Activated naive CD8-positive, alpha-beta T cell (primary cell): ENCODE measurements around the gene PI4KA.

Experiments used
- H3K27ac Mint-ChIP-seq: one replicate; pipeline ENCODE4 v1.8.0; 2021; ENCODE audit warnings: mixed read lengths
- H3K27me3 Mint-ChIP-seq: one replicate; pipeline ENCODE4 v1.8.0; 2021; ENCODE audit warnings: mixed read lengths
- H3K36me3 Mint-ChIP-seq: one replicate; pipeline ENCODE4 v1.8.0; 2021; ENCODE audit warnings: mixed read lengths
- H3K4me1 Mint-ChIP-seq: one replicate; pipeline ENCODE4 v1.8.0; 2021; ENCODE audit warnings: low read depth, mixed read lengths
- H3K4me3 Mint-ChIP-seq: one replicate; pipeline ENCODE4 v1.8.0; 2021; ENCODE audit warnings: mild to moderate bottlenecking, mixed read lengths
- H3K9me3 Mint-ChIP-seq: one replicate; pipeline ENCODE4 v1.8.0; 2021; ENCODE audit warnings: low read depth, mixed read lengths

The PI4KA gene

DNA sequence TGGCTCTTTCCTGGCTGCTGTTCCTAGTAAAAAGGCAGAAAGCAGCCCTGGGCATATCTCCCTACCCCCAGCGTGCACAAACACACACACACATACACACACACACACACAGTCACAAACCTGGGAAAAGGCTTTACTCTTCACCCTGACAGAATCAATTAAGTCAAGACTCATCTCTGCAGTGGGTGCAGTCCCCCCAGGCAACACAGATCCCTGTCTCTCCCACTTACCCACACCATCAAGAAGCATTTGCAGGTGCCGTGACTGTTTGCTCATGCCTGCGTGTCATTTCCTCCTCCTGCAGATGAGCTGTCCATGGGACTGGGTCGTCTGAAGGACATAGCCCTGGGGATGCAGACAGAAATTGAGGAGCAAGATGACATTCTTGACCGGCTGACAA lies 28.8 kb upstream of the PI4KA start:
- no peaks in the 10 kb centered on the region for H3K27me3 Mint-ChIP-seq
- no peak overlapping the region for H3K27ac Mint-ChIP-seq
- no peaks in the 10 kb centered on the region for H3K9me3 Mint-ChIP-seq
- H3K4me1 Mint-ChIP-seq = no peaks in the 10 kb centered on the region
- no peaks in the 10 kb centered on the region for H3K36me3 Mint-ChIP-seq
- no peak overlapping the region for H3K4me3 Mint-ChIP-seq

DNA sequence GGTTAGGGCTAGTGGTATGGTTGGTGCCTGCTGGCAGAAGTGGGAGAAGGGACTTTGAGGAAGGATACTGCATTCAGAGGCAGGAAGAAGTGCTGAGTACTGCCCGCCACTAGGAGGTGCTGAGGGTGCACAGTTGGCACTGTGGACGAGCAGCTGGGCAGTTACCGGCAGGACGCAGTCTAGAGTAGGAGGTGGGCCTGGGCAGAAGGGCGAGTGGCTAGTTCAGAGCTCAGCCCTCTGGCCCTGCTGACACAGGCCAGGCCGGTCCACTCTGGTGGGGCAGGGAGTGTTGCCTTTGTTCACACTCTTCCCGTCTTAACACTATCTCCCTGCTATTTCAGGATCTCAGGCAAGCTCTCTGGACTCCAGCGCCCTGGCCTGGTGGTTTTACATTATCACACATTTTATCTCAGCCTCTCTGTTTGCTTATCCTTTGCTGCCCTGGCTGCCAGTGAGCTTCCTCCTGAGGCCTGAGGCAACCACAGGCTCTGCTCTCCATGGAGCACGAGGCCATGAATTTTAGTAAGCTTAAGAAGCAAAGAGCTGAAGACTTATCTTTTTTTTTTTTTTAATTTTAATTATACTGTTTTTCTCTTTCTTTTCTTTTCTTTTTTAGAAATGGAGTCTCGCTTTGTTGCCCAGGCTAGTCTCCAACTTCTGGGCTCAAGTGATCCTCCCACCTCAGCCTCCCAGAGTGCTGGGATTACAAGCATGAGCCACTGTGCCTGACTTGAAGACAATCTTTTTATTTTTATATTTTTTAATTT lies 27.1 kb upstream of the PI4KA start:
- no peak overlapping the region for H3K4me3 Mint-ChIP-seq
- H3K27ac Mint-ChIP-seq = peak overlapping the region; percentile 54
- H3K27me3 Mint-ChIP-seq = no peaks in the 10 kb centered on the region
- no peaks in the 10 kb centered on the region for H3K4me1 Mint-ChIP-seq
- H3K9me3 Mint-ChIP-seq = no peaks in the 10 kb centered on the region
- no peaks in the 10 kb centered on the region for H3K36me3 Mint-ChIP-seq

DNA sequence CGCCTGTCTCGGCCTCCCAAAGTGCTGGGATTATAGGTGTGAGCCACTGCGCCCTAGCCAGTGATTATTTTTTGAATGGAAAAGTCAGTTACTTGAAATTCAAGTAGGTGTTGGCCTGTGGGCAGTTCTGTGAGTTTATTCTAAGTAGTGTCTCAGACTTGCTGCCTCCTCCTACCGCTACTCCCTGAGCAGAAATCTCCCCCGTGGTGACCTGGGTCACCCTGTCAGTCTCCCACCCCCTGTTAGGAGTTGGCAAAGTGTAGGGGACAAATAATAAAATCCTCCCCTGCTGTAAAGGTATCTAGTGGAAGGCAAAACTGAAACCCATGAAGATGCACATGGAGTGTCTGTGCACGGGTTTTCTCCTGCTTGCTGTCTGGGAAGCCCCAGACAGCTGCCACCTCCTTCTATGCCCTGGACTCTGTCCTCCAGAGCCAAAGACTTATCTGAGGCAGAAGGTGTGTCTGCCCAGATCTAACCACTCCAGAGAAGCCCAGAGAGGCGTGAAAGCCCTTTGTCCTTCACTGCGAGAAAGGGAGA lies 26.5 kb upstream of the PI4KA start:
- Mint-ChIP-seq H3K36me3 (no peaks in the 10 kb centered on the region), H3K9me3 (no peaks in the 10 kb centered on the region), H3K4me1 (no peaks in the 10 kb centered on the region), H3K27me3 (no peaks in the 10 kb centered on the region), H3K27ac (peak overlapping the region; percentile 54), H3K4me3 (no peak overlapping the region)

DNA sequence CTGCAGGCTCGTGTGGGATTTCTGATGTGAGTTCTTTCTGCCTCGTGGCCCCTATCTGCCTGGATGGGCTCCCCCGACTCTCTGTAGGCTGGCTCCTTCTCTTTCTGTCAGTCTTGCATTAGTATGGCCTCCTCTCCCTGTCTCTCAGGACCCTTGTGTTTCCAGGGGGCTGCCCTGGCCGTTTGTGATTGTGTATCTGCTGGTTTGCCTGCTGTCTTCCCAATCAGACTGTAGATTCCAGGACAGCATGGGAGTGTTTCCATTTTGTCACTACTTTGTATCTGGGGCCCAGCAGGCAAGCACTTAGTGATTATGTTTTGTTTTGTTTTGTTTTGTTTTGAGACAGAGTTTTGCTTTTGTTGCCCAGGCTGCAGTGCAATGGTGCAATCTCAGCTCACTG lies 25.8 kb upstream of the PI4KA start:
- H3K36me3 Mint-ChIP-seq = no peaks in the 10 kb centered on the region
- no peaks in the 10 kb centered on the region for H3K27me3 Mint-ChIP-seq
- H3K27ac Mint-ChIP-seq = no peak overlapping the region
- H3K4me1 Mint-ChIP-seq = no peaks in the 10 kb centered on the region
- H3K4me3 Mint-ChIP-seq = no peak overlapping the region
- no peaks in the 10 kb centered on the region for H3K9me3 Mint-ChIP-seq

DNA sequence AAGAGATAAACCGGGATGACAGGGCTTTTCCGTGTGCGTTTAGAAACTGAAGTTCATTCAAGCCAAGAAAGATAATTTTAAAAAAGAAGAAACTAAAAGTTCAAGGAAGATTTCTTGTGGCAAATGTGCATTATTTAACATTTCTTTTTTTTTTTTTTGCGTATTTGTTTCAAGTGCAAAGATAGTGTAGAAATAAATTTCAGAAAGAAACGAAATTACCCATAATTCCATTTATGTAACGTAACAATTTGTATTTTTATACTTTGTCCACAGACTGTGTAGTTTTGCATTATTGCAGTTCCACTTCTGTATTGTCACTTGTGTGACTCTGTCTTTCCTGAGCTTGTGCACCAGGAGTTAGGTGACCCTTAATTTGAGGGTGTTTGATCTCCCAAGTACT lies 24.2 kb upstream of the PI4KA start:
- Mint-ChIP-seq H3K4me1 (no peaks in the 10 kb centered on the region), H3K27me3 (no peaks in the 10 kb centered on the region), H3K27ac (no peak overlapping the region), H3K4me3 (no peak overlapping the region), H3K9me3 (no peaks in the 10 kb centered on the region), H3K36me3 (no peaks in the 10 kb centered on the region)

DNA sequence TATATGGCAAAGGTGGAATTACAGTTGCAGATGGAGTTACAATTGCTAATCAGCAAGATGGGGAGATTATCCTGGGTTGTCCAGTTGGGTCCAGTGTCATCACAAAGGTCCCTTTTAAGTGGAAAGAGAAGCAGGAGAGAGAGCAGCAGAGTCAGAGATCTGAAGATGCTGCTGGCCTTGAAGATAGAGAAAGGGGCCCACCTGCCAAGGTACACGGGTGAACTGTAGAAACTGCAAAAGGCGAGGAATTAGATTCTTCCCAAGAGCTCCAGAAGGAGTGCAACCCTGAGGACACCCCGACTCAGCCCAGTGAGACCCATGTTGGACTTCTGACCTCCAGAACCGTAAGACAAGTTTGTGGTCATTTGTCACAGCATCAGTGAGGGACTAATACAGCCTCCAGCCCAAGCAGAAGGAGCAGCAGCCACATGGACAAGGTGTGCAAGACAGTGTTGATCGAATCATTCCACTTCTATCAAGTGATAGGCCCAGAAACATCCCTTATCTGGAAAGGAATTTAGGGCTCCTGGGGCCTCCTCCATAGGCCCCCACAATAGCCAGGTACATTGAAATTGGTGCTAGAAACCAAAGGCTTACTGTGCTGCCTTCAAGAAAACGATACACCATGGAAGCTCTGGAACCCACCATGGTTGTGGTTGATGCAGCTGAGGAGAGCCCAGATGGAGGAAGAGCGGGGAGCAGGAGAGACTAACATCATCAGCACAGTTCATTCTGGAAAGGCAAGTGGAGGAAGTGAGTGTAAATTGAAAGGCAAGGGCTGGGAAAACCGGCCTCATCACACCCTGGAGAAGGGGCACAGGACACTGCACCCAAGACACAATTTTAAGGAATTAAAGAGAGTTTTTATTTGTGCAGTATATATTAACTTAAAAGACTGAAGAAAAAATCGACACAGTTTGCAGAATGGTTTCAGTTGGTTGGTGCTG lies 23.5 kb upstream of the PI4KA start:
- Mint-ChIP-seq H3K27ac (no peak overlapping the region), H3K4me1 (no peaks in the 10 kb centered on the region), H3K4me3 (no peak overlapping the region), H3K36me3 (no peaks in the 10 kb centered on the region), H3K9me3 (no peaks in the 10 kb centered on the region), H3K27me3 (no peaks in the 10 kb centered on the region)

DNA sequence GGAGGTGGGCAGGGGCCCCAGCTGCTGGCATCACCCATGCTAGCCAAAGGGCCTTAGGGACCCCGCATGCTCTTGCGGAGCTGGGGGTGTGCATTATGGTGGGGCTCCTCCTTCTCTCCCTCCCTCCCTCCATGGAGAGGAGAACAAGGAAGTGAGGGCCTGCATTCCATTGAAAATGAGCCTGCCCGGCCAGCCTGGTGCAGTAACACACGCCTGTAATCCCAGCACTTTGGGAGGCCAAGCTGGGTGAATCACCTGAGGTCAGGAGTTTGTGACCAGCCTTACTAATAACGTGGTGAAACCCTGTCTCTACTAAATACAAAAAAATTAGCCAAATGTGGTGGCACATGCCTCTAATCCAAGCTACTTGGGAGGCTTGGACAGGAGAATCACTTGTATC lies 22.6 kb upstream of the PI4KA start:
- Mint-ChIP-seq H3K4me3 (no peak overlapping the region), H3K27me3 (no peaks in the 10 kb centered on the region), H3K36me3 (no peaks in the 10 kb centered on the region), H3K4me1 (no peaks in the 10 kb centered on the region), H3K27ac (no peak overlapping the region), H3K9me3 (no peaks in the 10 kb centered on the region)

DNA sequence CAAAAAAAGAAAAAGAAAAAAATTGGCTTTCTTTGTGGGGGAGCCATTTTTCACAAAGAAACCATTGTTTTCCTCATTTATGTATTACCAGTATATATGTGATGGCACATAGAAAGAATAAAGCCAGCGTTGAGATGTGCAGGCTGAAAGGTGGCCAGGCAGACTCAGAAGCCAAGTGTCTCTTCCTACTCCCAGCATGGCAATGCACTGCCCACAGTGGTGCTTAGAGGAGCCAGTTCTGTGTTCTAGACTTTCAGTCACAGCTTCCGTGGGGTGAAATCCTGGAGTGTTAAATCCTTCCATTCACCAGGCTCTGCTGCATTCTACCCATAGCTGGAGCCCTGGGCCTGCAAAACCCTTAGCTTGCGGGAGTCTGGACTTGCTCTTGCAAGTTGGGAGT lies 19.1 kb upstream of the PI4KA start:
- Mint-ChIP-seq H3K9me3 (no peaks in the 10 kb centered on the region), H3K4me3 (no peak overlapping the region), H3K36me3 (no peaks in the 10 kb centered on the region), H3K4me1 (no peaks in the 10 kb centered on the region), H3K27ac (no peak overlapping the region), H3K27me3 (no peaks in the 10 kb centered on the region)

DNA sequence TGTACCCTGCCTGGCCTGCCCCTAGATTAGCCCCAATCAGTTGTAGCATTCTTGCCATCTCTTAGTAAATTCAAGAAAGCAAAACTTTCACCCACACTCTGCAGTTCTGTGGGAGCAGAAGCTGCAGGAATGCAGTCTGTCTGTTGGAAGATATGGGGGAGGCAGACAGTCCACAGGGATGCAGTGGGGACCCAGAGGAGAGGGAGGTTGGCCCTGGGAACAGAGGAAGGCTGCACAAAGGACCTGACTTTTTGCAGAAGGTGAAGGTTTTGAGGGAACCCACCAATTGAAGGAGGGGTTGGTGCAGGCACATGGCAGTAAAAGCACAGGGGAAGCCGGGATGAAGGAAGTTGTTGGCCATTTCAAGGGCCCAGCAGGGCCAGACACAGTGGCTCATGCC lies 16.7 kb upstream of the PI4KA start:
- Mint-ChIP-seq H3K27me3 (no peaks in the 10 kb centered on the region), H3K4me3 (no peak overlapping the region), H3K36me3 (no peaks in the 10 kb centered on the region), H3K27ac (no peak overlapping the region), H3K9me3 (no peaks in the 10 kb centered on the region), H3K4me1 (no peaks in the 10 kb centered on the region)

DNA sequence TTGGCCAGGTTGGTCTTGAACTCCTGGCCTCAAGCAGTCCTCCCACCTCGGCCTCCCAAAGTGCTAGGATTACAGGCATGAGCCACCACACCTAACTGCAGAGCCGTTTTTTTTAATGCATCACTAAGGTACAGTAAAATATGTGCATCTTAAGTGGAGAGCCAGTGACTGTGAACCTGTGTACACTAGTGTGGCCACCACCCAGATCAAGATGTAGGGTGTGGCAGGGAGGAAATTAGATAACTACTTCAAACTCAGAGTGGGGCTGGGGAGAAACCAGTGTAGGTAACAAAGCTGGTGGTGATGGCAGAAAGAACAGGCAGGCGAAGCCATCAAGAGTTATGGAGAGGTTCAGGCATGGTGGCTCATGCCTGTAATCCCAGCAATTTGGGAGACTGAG lies 14.6 kb upstream of the PI4KA start:
- Mint-ChIP-seq H3K4me1 (no peaks in the 10 kb centered on the region), H3K36me3 (no peaks in the 10 kb centered on the region), H3K27me3 (no peaks in the 10 kb centered on the region), H3K27ac (no peak overlapping the region), H3K9me3 (no peaks in the 10 kb centered on the region), H3K4me3 (no peak overlapping the region)

DNA sequence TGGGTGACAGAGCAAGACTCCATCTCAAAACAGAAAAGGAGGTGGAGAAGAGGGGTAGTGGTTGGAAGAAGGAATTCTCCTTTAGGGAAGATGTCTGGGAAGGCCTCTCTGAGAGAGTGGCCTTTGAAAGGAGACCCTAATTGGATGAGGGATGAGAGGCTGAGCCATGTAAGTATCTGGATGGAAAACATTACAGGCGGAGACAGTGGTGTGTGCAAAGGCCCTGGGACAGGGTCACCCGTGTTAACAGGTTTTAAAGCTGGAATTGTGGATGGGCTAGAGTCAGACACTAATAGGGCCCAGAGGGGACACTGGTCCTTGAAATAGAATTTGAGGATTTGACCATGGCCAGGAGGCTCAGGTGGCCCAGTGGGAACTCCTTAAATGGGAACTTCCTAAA lies 10.6 kb upstream of the PI4KA start:
- Mint-ChIP-seq H3K36me3 (no peaks in the 10 kb centered on the region), H3K27ac (no peak overlapping the region), H3K4me3 (no peak overlapping the region), H3K9me3 (no peaks in the 10 kb centered on the region), H3K27me3 (no peaks in the 10 kb centered on the region), H3K4me1 (peaks cover 7% of the 10 kb centered on the region)

DNA sequence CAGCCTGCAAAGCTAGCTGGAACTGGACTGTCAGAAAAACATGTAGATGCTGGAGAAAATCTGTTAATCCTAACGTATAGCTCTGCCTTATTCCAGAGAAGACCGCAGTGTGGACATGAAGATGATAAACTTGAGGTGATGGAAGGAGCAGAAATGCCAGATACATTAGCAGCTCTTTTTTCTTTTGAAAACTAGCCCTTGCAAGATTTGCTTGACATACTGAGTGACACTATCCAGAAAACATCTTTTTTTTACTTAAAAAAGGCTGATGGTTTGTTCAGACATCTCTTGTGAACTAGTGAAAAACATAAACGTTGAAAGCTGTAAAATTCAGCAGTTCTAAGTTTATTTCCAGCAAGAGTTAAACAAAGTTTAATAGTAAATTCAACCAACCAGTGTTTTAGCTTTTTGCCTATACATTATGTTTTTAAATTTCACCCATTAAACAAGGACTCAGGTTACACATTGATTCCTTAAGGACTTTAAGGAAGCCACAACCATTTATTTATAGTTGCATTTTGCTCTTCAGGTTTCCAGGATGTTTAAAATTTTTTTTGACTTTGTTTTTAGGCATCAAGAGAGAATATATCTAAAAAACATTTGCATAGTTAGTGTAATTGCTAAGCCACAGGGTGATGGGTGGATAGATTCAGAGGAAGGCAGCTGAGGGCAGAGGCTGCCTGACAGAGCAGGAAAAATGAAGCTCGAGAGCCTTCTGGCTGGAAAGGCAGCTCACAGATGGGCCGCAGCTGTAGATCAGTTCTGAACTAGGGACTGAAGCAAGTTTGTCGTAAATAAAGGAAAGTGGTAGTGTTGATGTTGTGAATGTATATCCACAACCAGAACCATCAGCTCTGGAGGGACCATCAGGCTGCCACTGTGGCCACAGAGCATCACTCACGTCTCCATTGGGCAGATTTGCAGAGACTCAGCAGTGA lies 9.7 kb upstream of the PI4KA start:
- Mint-ChIP-seq H3K9me3 (no peaks in the 10 kb centered on the region), H3K4me1 (peaks cover 15% of the 10 kb centered on the region), H3K27me3 (no peaks in the 10 kb centered on the region), H3K27ac (no peak overlapping the region), H3K4me3 (no peak overlapping the region), H3K36me3 (no peaks in the 10 kb centered on the region)

DNA sequence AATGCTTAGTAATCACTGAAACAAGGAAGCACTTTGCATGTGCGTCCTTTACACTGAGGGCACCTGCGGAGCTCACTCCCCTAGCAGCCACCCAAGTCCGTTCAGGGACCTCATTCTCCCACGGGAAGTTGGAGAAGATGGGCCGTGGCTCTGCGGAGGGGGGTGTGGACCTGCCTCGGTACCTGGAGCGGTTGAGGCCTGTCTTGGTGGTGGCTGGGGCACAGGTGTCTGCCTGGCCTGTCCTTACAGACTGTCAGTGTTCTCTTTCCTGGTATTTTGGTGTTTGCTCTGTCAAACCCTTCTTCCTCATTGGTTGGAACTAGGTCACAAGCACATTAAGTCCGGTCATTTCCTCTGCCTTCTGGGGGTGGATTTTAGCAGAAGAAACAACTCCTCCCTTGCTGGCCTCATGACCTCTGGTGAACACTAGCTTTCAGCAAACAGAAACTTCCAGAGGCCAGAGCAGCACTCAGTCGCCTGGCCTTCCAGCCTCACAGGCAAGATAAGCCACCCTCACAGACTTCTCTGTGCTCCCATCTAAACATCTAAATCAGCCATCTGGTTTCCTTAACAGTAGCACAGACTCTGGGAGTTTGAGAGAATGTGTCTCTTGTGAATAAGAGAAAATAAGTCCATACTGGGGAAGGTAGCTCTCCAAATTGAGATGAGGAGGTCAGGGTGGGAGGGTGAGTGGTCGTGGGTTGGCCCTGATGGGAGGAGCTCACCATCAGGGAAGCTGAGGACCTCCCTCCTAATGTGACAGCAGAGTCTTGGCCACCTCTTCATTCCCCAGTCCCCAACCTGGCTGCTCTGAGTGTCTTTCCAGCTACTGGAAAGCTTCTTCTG lies 8.8 kb upstream of the PI4KA start:
- Mint-ChIP-seq H3K4me1 (peaks cover 24% of the 10 kb centered on the region), H3K27me3 (no peaks in the 10 kb centered on the region), H3K27ac (no peak overlapping the region), H3K9me3 (no peaks in the 10 kb centered on the region), H3K4me3 (no peak overlapping the region), H3K36me3 (no peaks in the 10 kb centered on the region)

DNA sequence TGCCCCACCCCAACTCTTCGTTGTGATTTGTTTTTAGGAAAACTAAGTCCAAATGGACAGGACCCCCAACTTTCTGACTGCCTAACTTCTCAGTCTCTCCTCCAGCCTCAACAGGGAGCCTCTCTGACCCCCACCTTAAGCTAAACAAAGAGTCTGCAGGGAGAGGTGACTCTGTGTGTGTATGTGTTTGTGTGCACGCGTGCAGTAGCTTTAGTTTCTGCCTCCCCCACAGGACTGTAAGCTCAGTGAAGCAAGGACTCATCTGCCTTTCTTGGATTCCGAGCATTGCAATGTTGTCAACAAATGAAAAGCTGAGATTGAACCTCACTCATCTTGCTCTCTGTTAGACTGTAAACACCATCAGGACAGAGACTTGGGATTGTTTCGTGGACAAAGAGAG lies 8.1 kb upstream of the PI4KA start:
- H3K4me1 Mint-ChIP-seq = peaks cover 29% of the 10 kb centered on the region
- no peaks in the 10 kb centered on the region for H3K9me3 Mint-ChIP-seq
- no peaks in the 10 kb centered on the region for H3K27me3 Mint-ChIP-seq
- H3K27ac Mint-ChIP-seq = no peak overlapping the region
- peaks cover 3% of the 10 kb centered on the region for H3K36me3 Mint-ChIP-seq
- no peak overlapping the region for H3K4me3 Mint-ChIP-seq
